Fibroblast of the aortic adventitia (primary cell): ENCODE results near the gene CALM1. TPM values are rescaled to one million over a fixed set of nuclear protein-coding genes. Genes with fewer than 3 reads are reported as not detected.

ENCODE experiments used
- DNase-seq: peaks from one replicate; pipeline ENCODE4 v3.0.0-alpha.2; 2010; ENCODE audit warnings: low read depth
- H3K4me3 ChIP-seq: 2 replicates; pipeline ENCODE4 v1.5.1; 2011; ENCODE audit warnings: low read depth, mild to moderate bottlenecking, control low read depth, low read length, moderate library complexity
- CTCF ChIP-seq: IDR thresholded peaks from 2 replicates; pipeline ENCODE4 v1.5.1; 2011; ENCODE audit warnings: mild to moderate bottlenecking, low read length, control low read depth, inconsistent platforms; ENCODE audit not compliant: insufficient read depth
- total RNA-seq: library from RNA; depleted of rRNA; stranded (reverse); fragments of >200 nt; gene quantifications from 2 replicates; pipeline ENCODE4 v1.2.3, GENCODE V29; 2012; ENCODE audit warnings: low replicate concordance

The CALM1 gene
- total RNA-seq = 342 and 589 TPM in 2 replicates

- peak; percentile 94 for DNase-seq
- TF ChIP-seq CTCF = no peak
Observed at GRCh38 chr14:90396341-90397339, at the start of gene CALM1. Gene CALM1 (plus strand): TSS chr14:90397029. CDS start chr14:90397231, 202 bp downstream.

GRCh38 chr14:90348270-90348669 lies 48.6 kb upstream of the CALM1 start:
- TF ChIP-seq CTCF = no peak
- H3K4me3 ChIP-seq = no peak overlapping the region
- DNase-seq = no peak

More at GRCh38 chr14:90396341-90397339, at the start of gene CALM1:
- peak within 1 kb of the TSS; percentile 97 for H3K4me3 ChIP-seq

- DNase-seq = no peak
Observed at GRCh38 chr14:90349739-90350138, 47.1 kb upstream of the CALM1 start.

GRCh38 chr14:90354551-90355298 lies 42.1 kb upstream of the CALM1 start:
- no peak overlapping the region for H3K4me3 ChIP-seq
- no peak for TF ChIP-seq CTCF
- DNase-seq = peak; percentile 22

More at GRCh38 chr14:90349739-90350138, 47.1 kb upstream of the CALM1 start:
- no peak for TF ChIP-seq CTCF
- no peak overlapping the region for H3K4me3 ChIP-seq

- no peak overlapping the region for H3K4me3 ChIP-seq
- peak; percentile 16 for DNase-seq
- no peak for TF ChIP-seq CTCF
Observed at GRCh38 chr14:90355540-90356518, 41.0 kb upstream of the CALM1 start.

GRCh38 chr14:90356925-90357324 lies 39.9 kb upstream of the CALM1 start:
- DNase-seq = no peak
- no peak overlapping the region for H3K4me3 ChIP-seq
- no peak for TF ChIP-seq CTCF
